ENCODE measurements around the gene ZNF740.
A peak's percentile ranks its signal among the peaks of the same experiment; 100 is the strongest.

ZNF740 gene

DNA sequence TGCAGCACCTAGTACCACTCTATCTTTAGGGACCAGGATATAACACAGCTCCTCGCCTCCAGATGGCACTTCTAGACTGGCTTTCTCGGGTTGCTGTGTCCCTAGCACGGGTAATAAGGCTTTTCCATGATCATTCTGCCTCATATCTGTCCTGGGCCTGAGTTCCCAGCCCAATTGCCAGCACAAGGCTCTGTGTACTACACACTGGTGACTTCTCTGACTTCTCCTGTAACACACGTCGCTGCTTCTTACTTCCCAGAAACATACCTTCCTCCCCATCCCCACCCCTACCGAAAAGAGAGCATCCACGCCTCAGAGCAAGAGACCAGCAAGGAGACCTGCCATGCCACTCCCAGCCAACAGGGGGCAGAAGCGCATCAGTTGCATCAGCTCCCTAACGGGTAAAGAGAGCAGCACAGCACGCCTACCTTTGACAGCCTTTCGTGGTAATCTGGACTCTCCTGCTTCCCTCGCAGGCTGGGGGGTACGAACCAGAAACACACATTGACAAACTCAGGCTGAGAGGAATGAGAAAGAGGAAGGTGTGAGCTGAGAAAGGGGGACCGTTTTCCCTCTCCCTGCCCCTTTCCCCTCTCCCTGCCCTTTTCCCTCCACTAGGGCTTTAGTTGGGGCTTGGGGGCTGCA lies 21.2 kb upstream of the ZNF740 start (continued):
- TF ChIP-seq, protein P1, sequence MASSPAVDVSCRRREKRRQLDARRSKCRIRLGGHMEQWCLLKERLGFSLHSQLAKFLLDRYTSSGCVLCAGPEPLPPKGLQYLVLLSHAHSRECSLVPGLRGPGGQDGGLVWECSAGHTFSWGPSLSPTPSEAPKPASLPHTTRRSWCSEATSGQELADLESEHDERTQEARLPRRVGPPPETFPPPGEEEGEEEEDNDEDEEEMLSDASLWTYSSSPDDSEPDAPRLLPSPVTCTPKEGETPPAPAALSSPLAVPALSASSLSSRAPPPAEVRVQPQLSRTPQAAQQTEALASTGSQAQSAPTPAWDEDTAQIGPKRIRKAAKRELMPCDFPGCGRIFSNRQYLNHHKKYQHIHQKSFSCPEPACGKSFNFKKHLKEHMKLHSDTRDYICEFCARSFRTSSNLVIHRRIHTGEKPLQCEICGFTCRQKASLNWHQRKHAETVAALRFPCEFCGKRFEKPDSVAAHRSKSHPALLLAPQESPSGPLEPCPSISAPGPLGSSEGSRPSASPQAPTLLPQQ (tag by site-specific recombination; IDR thresholded peaks at IDR 0.05) = peak; percentile 77
- TF ChIP-seq ZNF37A (tag by site-specific recombination; IDR thresholded peaks at IDR 0.05) = no peak
- TF ChIP-seq ZNF426 (tag by site-specific recombination; IDR thresholded peaks at IDR 0.05) = no peak
- peak; percentile 91 for TF ChIP-seq FEZF1 (tag by site-specific recombination; IDR thresholded peaks at IDR 0.05)
- no peak for TF ChIP-seq ZNF214 (tag by site-specific recombination; IDR thresholded peaks at IDR 0.05; ENCODE audit: borderline replicate concordance)
- TF ChIP-seq ZFHX2 (tag by site-specific recombination; conservative IDR thresholded peaks at IDR 0.05) = peak; percentile 75
- no peak for TF ChIP-seq ZNF670 (tag by site-specific recombination; IDR thresholded peaks at IDR 0.05; ENCODE audit: low read depth)
- TF ChIP-seq ZNF138 (tag by site-specific recombination; IDR thresholded peaks at IDR 0.05; ENCODE audit: borderline replicate concordance) = no peak
- TF ChIP-seq MZF1 (tag by site-specific recombination; IDR thresholded peaks at IDR 0.05; ENCODE audit: borderline replicate concordance) = 0 out of 2 replicates have a peak, but pooled peaks have one; percentile 54
- peak; percentile 78 for TF ChIP-seq ZNF654 (tag by site-specific recombination; IDR thresholded peaks at IDR 0.05; ENCODE audit: low read depth)
- TF ChIP-seq ZNF292 (tag by site-specific recombination; IDR thresholded peaks at IDR 0.05; ENCODE audit: borderline replicate concordance, low read depth) = no peak
- TF ChIP-seq ZNF510 (tag by site-specific recombination; IDR thresholded peaks at IDR 0.05; ENCODE audit: insufficient replicate concordance) = no peak
- TF ChIP-seq KLF1 (tag by site-specific recombination; IDR thresholded peaks at IDR 0.05) = no peak
- TF ChIP-seq, protein P2, sequence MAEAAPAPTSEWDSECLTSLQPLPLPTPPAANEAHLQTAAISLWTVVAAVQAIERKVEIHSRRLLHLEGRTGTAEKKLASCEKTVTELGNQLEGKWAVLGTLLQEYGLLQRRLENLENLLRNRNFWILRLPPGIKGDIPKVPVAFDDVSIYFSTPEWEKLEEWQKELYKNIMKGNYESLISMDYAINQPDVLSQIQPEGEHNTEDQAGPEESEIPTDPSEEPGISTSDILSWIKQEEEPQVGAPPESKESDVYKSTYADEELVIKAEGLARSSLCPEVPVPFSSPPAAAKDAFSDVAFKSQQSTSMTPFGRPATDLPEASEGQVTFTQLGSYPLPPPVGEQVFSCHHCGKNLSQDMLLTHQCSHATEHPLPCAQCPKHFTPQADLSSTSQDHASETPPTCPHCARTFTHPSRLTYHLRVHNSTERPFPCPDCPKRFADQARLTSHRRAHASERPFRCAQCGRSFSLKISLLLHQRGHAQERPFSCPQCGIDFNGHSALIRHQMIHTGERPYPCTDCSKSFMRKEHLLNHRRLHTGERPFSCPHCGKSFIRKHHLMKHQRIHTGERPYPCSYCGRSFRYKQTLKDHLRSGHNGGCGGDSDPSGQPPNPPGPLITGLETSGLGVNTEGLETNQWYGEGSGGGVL (tag by site-specific recombination; IDR thresholded peaks at IDR 0.05) = no peak
- TF ChIP-seq YY2 (tag by site-specific recombination; IDR thresholded peaks at IDR 0.05) = no peak
- no peak for TF ChIP-seq ZNF777 (tag by site-specific recombination; IDR thresholded peaks at IDR 0.05; ENCODE audit: borderline replicate concordance)
- TF ChIP-seq, protein P3, sequence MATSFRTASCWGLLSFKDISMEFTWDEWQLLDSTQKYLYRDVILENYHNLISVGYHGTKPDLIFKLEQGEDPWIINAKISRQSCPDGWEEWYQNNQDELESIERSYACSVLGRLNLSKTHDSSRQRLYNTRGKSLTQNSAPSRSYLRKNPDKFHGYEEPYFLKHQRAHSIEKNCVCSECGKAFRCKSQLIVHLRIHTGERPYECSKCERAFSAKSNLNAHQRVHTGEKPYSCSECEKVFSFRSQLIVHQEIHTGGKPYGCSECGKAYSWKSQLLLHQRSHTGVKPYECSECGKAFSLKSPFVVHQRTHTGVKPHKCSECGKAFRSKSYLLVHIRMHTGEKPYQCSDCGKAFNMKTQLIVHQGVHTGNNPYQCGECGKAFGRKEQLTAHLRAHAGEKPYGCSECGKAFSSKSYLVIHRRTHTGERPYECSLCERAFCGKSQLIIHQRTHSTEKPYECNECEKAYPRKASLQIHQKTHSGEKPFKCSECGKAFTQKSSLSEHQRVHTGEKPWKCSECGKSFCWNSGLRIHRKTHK (tag by site-specific recombination; IDR thresholded peaks at IDR 0.05) = no peak
- no peak for TF ChIP-seq ZNF558 (tag by site-specific recombination; IDR thresholded peaks at IDR 0.05)
- TF ChIP-seq ZNF239 (tag by site-specific recombination; IDR thresholded peaks at IDR 0.05) = no peak
- TF ChIP-seq GLIS2 (tag by site-specific recombination; IDR thresholded peaks at IDR 0.05) = no peak
- TF ChIP-seq, protein P4, sequence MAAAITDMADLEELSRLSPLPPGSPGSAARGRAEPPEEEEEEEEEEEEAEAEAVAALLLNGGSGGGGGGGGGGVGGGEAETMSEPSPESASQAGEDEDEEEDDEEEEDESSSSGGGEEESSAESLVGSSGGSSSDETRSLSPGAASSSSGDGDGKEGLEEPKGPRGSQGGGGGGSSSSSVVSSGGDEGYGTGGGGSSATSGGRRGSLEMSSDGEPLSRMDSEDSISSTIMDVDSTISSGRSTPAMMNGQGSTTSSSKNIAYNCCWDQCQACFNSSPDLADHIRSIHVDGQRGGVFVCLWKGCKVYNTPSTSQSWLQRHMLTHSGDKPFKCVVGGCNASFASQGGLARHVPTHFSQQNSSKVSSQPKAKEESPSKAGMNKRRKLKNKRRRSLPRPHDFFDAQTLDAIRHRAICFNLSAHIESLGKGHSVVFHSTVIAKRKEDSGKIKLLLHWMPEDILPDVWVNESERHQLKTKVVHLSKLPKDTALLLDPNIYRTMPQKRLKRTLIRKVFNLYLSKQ (tag by site-specific recombination; IDR thresholded peaks at IDR 0.05; ENCODE audit: borderline replicate concordance) = no peak
- TF ChIP-seq, protein P5, sequence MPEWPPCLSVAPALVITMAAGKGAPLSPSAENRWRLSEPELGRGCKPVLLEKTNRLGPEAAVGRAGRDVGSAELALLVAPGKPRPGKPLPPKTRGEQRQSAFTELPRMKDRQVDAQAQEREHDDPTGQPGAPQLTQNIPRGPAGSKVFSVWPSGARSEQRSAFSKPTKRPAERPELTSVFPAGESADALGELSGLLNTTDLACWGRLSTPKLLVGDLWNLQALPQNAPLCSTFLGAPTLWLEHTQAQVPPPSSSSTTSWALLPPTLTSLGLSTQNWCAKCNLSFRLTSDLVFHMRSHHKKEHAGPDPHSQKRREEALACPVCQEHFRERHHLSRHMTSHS (tag by site-specific recombination; IDR thresholded peaks at IDR 0.05) = no peak
- TF ChIP-seq, protein P6, sequence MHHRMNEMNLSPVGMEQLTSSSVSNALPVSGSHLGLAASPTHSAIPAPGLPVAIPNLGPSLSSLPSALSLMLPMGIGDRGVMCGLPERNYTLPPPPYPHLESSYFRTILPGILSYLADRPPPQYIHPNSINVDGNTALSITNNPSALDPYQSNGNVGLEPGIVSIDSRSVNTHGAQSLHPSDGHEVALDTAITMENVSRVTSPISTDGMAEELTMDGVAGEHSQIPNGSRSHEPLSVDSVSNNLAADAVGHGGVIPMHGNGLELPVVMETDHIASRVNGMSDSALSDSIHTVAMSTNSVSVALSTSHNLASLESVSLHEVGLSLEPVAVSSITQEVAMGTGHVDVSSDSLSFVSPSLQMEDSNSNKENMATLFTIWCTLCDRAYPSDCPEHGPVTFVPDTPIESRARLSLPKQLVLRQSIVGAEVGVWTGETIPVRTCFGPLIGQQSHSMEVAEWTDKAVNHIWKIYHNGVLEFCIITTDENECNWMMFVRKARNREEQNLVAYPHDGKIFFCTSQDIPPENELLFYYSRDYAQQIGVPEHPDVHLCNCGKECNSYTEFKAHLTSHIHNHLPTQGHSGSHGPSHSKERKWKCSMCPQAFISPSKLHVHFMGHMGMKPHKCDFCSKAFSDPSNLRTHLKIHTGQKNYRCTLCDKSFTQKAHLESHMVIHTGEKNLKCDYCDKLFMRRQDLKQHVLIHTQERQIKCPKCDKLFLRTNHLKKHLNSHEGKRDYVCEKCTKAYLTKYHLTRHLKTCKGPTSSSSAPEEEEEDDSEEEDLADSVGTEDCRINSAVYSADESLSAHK (tag by site-specific recombination; IDR thresholded peaks at IDR 0.05) = peak; percentile 40; the same call in 1 of the 2 replicates
- no peak for TF ChIP-seq MEIS1 (CRISPR knock-in tag; IDR thresholded peaks at IDR 0.05; ENCODE audit: borderline replicate concordance)
- no peak for TF ChIP-seq ZNF624 (tag by site-specific recombination; IDR thresholded peaks at IDR 0.05)
- no peak for TF ChIP-seq ZNF266 (tag by site-specific recombination; IDR thresholded peaks at IDR 0.05; ENCODE audit: low read depth)
- no peak for TF ChIP-seq IKZF3 (tag by site-specific recombination; IDR thresholded peaks at IDR 0.05)
- no peak for TF ChIP-seq ZNF585B (tag by site-specific recombination; IDR thresholded peaks at IDR 0.05)
- peak; percentile 76 for TF ChIP-seq ZEB2 (tag by site-specific recombination; IDR thresholded peaks at IDR 0.05)
- TF ChIP-seq SP3 (tag by site-specific recombination; IDR thresholded peaks at IDR 0.05) = no peak
